RKO (cell line): ENCODE data around the gene PYURF.
"Not testable (repeated sequence)": the region's sequence is repeated elsewhere in the genome, so short reads cannot be mapped to it uniquely, and the experiment has no call there.

Experiments used
- DNase-seq: peaks from one replicate; pipeline ENCODE4 v3.0.0-alpha.2; 2016; ENCODE audit warnings: low spot score

The PYURF gene, protein sequence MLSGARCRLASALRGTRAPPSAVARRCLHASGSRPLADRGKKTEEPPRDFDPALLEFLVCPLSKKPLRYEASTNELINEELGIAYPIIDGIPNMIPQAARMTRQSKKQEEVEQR

DNA sequence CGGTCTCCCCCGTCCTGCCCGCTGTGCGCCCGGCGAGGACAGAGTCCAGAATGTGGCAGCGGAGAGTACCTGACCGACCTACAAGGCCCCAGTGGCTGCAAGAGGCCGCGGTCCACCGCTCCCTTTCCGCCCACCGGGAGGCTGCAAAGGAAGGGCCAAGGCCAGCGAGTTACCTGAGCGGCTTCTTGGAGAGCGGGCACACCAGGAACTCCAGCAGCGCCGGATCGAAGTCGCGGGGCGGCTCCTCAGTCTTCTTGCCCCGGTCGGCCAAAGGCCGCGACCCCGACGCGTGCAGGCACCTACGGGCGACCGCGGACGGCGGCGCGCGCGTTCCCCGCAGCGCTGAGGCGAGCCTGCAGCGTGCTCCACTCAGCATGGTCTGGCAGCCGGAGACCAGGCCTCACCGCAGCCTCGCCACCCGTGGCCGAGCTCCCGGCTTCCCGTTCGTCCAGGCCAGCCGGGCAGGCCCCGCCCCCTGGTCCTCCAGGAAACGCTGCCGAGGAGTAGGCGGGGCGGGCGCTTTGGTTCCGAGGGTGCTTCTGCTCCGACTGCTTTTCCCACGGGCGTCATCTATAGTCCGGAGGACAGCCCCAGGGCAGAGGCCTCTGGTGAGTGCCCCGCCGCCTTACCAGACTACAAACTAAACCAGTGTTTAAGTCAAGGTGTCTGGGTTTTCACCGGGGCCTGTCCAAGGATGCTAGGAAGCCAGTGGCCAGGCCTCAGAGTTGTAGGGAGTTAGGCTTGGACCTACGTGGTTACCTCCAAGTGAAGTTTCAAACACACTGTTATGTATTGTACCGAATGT lies at the start of gene PYURF:
TSS of gene PYURF (minus strand) at position 452 of the 805 bp plus-strand sequence. CDS start at position 376, 76 bp downstream.
- peak; percentile 96 for DNase-seq

DNA sequence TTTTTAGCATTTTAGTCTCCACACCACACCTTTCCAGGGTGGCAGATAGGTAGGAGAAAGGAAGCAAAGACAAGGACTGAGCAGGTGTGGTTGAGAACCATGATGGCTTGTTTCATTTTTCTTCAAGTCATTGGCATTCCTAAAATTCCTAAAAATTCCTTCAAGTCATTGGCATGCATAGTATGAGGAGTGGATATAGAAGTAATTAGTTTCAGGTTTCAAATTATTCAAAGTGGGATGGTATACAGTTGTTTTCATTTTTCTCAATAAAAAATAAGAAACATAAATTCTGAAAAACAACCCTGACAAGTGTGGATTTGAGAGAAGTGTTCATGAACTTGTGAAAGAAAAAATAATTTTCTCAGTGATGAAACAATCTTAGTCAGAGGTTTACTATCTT lies 46.4 kb upstream of the PYURF start:
- DNase-seq: no peak

DNA sequence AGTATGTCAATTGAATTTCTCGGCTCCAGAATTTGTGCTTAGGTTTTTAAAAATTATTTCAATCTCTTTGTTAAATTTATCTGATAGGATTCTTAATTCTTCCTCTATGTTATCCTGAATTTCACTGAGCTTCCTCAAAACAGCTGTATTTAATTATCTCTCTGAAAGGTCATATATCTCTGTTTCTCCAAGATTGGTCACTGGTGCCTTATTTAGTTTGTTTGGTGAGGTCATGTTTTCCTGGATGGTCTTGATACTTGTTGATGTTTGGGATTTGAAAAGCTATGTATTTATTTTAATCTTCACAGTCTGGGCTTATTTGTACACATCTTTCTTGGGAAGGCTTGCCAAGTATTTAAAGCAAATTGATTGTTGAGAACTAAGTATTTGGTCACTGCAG lies 44.0 kb upstream of the PYURF start:
- DNase-seq: no peak

DNA sequence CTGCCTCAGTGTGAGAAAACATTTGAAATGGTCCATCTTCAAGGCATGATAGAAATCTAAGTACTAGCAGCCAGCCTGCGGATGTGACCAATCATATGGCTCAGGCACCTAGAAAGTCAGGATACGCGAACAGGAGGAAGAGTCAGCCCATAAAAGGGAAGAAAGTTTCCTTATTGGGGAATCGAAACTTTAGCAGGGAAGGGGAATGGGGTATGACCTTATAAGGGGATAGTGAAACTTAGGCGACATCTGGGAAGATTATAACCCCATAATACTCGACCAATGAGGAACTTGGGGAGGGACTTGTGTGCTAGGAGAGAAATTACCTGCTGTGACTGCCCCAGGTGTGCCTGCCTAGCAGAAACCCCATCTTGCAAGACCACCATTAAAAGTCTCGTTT lies 26.2 kb upstream of the PYURF start:
- no peak for DNase-seq

DNA sequence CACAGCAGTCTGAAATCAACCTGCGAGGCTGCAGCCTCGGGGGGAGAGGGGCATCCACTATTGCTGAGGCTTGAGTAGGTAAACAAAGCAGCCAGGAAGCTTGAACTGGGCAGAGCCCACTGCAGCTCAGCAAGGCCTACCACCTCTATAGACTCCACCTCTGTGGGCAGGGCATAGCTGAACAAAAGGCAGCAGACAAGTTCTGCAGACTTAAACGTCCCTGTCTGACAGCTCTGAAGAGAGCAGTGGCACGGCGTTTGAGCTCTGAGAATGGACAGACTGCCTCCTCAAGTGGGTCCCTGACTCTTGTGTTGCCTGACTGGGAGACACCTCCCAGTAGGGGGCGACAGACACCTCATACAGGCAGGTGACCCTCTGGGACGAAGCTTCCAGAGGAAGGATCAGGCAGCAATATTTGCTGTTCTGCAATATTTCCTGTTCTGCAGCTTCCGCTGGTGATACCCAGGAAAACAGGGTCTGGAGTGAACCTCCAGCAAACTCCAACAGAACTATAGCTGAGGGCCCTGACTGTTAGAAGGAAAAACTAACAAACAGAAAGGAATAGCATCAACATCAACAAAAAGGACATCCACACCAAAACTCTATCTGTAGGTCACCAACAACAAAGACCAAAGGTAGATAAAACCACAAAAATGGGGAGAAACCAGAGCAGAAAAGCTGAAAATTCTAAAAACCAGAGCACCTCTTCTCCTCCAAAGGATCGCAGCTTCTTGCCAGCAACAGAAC lies 15.9 kb upstream of the PYURF start:
- not testable (repeated sequence) for DNase-seq

DNA sequence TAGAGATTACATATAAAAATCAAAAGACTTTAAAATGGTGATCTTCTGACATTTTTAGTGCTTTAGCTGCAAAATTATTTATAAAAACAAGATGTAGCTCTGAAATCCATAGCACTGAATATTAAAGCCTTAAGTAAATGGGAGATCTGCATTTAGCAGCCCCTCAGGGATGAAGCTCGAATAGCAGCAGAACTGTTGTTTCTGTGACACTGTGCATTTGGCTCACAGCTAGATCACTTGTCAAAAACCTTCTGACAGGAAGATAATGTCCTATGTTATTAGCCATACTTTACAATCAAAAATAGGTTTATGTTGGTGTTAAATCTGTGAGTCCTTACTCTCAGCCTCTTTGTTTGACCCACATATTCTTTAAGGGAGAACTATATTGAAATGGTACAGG lies 14.1 kb upstream of the PYURF start:
- no peak for DNase-seq

DNA sequence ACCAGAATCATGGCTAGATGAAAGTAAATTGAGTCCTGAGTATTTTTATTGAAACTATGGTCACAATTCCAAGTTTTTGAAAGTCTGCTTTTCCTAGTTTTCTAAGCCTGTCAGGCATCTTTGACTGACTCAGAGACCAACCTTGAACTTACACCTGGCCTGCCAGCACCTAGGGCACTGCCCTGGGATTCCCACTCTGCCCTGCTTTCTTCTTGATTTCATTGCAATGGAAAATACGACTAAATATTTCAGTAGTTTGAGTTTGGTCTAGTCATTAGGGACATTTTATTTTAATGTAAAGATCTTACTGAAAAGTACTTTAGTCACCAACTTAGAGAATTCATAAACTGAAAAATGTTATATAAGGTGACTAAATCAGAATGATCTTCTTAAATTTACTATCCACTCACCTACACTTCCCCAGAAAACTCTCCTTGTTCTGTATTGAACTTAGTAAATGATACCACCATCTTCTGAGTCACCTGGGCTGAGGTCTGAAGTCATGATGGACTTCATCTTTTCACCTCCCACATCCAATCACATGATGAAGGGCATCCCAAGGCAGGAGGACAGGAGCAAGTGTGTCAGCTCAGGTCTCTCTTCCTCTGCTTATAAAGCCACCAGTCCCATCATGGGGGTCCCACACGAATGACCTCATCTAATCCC lies 11.6 kb upstream of the PYURF start:
- DNase-seq: no peak

DNA sequence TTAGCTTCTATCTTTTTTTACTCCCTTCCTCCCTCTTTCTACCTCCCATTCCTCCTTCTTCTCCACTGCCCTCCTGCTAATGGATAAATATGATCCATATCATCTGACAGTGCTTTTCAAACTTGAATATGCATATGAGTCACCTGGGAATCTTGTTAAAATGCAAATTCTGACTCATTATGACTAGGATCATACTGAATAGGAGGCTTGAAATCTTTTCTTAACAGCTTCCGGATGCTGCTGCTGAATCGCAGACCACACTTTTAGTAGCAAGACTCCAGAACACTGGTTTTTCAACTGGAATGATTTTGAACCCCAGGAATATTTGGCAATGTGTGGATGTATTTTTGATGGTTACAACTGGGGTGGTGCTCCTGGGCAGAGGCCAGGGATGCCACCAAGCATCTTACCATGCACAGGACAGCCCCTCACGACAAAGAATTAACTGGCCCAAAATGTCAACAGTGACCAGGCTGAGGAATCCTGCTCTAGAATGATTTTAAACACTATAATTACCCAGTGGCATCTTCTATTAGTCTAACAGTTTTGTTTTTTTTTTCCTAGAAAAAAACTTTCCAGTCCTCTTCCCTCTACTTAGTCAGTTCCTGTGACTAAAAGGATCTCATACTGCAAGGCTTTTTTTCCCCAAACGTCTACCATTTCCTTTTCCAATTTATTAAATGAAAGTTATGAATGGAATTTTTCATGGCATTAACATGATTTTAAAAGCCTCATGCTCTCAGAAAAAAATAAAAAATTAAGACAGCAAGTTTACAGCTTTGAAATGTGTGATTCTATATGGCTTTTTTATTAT lies 10.6 kb upstream of the PYURF start:
- DNase-seq: peak; percentile 99

DNA sequence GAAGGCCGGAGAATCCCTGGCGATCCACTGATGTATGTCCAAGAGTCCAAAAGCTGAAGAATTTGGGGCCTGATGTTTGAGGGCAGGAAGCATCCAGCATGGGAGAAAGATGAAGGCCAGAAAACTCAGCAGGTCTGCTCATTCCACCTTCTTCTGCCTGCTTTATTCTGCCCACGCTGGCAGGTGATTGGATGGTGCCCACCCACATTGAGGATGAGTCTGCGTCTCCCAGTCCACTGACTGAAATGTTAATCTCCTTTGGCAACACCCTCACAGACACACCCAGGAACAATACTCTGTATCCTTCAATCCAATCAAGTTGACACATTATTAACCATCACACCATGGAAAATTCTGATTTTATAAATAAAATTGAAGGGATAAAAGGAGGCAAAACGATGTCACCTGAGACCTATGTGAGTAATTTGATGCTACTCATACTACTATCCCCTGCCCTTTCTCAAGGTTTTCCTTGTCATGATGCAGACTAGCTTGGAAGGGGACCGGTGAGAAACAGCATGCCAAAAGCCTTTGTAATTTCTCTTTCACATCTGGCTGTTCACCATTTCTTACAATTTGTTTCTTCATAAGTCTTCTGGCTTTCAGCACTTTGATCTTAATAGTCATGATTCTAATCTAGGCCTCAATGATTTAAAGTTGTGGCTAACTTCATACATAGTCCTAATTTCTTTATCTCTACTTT lies 9.7 kb upstream of the PYURF start:
- peak; percentile 95 for DNase-seq

DNA sequence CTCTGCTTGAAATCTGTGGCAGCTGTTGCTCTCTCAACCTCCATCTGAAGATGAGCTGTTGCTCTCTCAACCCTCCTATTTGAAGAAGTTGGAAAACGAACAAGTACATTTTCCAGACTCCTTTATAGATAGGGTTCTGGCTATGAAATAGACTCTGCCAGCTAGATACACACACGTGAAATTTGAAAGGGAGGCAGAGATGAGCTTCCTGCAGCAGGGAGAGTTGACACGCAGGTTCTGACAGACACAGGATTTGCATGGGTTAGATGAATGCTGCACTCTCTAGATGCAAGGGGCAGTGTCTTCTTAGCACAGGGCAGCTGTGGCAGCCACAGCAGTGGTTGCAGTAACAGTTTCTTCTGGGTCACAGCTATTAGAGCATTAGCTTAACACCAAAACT lies 8.0 kb upstream of the PYURF start:
- DNase-seq: peak; percentile 86

DNA sequence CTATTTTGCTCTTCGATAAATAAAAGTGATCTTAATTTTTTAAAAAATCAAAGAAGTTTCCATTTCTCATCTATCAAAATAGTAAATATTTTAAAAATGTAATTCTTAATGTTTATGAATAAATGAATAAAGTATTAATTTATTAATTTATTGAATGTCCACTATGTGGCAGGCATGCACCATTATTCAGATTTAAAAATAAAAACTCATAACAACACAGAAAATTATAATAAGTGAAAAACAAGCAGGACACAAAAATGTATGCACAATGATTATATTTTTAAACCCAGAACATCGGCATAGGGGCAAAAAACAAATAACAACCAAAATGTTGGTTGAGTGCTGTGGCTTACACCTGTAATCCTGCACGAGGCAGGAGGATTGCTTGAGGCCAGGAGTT lies 5.3 kb upstream of the PYURF start:
- no peak for DNase-seq

DNA sequence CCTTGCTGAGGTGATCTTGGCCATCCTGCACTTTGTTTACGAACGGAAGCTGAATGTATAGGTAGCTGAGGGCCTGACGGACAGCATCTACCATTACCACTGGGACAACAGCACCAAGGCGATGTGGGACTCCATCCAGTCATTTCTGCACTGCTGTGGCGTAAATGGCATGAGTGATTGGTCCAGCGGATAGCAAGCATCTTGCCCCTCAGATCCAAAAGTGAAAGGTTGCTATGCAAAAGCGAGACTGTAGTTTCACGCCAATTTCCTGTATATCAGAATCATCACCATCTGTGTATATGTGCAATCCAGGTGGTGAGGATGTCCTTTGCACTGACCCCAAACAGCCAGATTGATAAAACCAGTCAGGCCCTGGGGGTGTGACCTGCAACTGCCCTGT lies 4.2 kb upstream of the PYURF start:
- DNase-seq: no peak

DNA sequence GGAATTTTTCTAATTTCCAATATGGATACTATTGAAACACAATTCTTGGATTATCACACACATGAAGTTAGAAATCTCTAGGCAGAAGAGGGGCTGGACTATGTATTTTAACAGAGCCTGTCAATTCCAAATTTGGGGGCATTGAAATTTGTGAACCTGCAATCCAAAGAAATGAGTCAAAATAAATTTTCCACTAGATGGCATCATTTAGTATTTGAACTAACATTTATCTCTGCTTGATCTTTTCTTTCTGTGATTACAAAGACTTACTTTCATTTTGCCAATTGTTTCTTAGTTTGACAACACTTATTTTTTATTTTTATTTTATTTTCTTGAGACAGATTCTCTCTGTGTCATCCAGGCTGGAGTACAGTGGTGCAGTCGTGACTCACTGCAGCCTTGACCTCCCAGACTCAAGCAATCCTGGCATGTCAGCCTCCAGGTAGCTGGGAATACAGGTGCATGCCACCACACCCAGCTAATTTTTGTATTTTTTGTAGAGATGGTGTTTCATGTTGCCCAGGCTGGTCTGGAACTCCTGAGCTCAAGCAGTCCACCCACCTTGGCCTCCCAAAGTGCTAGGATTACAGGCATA lies 2.7 kb upstream of the PYURF start:
- peak; percentile 60 for DNase-seq

DNA sequence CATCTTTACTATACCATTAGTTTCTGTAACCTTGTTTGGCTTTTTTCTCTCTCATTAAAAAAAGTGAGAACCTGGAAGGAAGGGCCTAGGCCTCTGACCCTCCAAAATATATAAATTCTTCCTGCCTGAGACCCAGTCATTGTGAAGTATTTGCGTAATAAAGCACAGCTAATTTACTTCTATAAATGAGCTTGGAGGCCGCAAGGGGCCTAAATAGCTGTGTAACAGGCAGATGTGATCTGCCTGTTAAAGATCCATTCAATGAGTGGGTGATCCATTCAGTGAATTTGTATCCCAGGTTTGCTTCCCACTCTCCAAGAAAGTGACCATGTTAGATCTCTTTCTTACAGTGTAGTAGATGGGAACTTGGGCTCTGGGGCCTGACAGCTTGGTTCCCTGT lies 595 bp upstream of the PYURF start:
- no peak for DNase-seq

DNA sequence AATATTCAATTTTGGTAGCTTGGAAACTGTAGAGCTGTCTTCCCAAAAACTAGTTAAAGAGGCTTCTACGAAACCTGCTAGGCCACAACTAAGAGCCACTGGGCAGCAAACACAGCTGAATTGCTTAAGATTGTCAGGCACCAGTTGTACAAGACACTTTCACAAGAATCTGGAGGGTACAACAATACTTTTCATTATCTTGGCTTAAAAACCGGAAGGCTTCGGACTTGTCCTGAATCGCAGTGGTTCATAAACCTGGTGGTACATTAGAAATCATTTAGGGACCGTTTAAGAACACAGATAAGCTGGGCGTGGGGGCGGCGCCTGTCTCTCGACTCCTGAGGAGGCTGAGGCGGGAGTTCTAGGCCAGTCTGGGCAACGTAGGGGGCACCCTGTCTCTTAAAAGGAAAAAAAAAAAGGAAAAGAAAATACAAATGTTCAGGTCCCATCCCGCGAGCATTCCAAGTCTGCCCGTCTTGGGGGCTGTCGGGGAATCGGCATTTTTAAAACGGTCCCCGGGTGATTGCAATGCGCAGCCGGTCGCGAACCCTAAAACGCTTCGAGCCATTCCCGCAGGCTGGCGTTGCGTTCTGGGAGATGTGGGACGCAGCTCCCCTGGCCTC lies 763 bp downstream of the PYURF start:
- peak; percentile 66 for DNase-seq

DNA sequence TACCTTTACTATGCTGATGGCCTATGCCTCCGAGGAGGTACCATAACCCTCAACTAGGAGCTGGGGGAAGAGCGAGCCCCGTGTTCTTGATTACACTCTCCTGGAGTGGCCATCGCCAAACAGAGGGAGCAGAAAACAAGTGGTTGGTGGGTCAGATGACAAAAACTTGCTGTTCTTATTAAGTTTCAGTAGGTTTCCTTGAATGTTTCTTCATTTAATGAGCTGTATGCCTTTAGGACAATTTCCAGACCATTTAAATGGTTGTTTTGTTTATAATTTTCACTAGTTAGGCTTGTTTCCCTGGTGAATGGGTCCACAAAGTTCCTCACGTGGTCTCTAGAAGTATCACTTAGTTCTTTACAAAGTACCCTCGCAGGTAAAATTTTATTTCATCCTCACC lies 4.7 kb downstream of the PYURF start:
- DNase-seq: no peak

DNA sequence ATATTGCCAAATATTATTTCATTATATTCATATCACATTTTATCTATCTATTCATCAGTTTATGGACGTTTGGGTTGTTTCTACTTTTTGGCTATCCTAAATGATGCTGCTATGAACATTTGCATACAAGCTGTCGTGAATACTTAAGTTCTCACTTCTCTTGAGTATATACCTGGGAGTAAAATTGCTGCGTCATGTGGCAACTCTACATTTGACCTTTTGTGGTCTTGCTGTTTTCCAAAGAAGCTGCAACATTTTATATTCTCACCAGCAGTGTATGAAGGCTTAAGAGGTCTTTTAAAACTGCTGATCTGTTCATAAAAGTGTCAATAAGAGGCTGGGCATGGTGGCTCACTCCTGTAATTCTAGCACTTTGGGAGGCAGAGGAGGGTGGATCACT lies 5.8 kb downstream of the PYURF start:
- no peak for DNase-seq

DNA sequence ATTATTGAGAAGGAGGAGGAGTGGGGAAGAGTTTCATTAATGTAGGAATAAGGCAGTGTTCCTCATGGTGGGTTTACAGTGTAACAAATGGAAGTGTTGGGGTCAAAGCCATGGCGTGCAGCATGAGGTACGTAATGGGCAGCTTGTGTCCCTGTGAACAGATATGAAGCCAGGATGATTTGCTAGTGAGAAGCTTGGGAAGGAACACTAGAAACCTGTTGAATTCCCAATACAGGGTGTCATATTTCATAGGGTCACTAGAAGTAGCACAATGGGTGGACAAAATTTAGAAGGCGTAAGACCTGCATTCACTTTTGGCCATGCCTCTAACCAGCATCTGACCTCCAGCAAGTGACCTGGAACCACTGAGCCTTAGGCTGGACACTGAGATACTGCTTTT lies 6.8 kb downstream of the PYURF start:
- no peak for DNase-seq

DNA sequence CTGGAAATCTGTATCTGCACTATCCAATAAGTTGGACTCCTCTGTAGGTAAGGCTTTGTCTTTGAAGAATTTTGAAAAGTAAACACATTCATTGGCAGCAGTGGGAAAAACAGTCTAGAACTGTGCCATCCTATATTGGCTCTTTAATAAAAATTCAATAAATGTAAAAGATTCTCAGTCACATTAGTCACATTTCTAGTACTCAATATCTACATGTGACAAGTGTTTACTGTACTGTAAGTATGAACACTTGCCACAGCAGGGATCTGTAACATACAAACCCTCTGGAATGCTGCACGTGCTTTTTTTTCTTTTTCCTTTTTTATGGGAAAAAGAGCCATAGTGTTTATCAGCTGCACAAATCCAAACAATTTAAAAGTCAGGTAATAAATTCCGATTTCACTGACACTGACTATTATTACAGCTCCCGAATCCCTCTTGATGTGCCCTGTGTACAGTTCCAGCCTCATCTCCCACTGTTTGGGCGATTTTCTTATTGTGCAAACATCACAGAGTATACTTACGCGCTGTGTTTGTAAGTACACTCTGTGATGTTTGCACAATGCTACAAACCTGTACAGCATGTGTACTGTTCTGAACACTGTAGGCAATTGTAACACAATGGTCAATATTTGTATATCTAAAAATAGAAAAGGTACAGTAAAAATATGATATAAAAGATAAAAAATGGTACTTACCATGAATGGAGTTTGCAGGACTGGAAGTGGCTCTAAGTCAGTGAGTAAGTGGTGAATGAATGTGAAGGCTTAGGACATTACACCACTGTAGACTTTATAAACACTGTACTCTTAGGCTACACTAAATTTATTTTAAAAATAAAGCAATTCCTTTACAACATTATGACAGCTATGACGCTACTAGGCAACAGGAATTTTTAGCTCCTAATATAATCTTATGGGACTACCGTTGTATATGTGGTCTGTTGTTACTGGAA lies 8.7 kb downstream of the PYURF start:
- DNase-seq: no peak
